Measurements from ENCODE around the gene UQCRC1.

The UQCRC1 gene

DNA sequence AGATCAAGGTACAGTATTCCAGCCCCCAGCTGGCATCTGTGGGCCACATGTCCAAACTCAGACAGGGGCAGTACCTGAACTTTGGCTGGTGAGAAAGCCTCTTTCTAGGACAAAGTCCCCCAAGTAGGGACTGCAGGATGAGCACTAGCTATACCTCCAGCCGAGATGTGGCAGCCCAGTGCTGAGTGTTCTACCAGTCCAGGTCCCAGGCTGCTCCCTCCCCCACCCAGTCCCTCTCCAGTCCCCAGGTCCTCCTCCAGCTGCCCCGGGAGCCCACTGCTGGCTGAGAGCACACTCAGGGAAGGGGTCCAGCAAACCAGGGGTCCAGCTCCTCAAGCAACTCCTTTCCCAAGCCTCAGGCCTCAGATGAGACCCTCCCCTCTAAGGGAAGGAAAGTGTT is 24.3 kb upstream of the UQCRC1 start:
- peak overlapping the region; percentile 67 for H3K4me2 ChIP-seq (ENCODE audit: low read length)
- no peaks in the 10 kb centered on the region for H3F3A ChIP-seq (ENCODE audit: insufficient read depth, low read length)
- no peaks in the 10 kb centered on the region for H3K9me2 ChIP-seq (ENCODE audit: low read depth, low read length)
- no peak overlapping the region for H3K27ac ChIP-seq (ENCODE audit: low read depth, low read length, poor library complexity, severe bottlenecking)
- H3K79me2 ChIP-seq (ENCODE audit: insufficient read depth, low read length) = no peaks in the 10 kb centered on the region
- no peaks in the 10 kb centered on the region for H4K20me1 ChIP-seq (ENCODE audit: insufficient read depth, low read length)
- H3K9ac ChIP-seq (ENCODE audit: low read length) = no peak overlapping the region; the same call in 1 of the 2 replicates
- H3K27me3 ChIP-seq (ENCODE audit: insufficient read depth, low read length) = no peaks in the 10 kb centered on the region
- peaks cover 26% of the 10 kb centered on the region for H3K4me1 ChIP-seq (ENCODE audit: insufficient read depth, low read length, severe bottlenecking)
- peaks cover 42% of the 10 kb centered on the region for H3K36me3 ChIP-seq (ENCODE audit: insufficient read depth, low read length)
- no peak for TF ChIP-seq EZH2 (IDR thresholded peaks at IDR 0.05; ENCODE audit: borderline replicate concordance, low read length)
- no peak overlapping the region for H2AFZ ChIP-seq (ENCODE audit: low read length)
- no peaks in the 10 kb centered on the region for H3K9me3 ChIP-seq (ENCODE audit: low read length)
- no peak overlapping the region for H3K4me3 ChIP-seq (ENCODE audit: low read depth, low read length, poor library complexity, severe bottlenecking)

- Histone ChIP-seq H4K20me1 (ENCODE audit: insufficient read depth, low read length) (no peaks in the 10 kb centered on the region), H3F3A (ENCODE audit: insufficient read depth, low read length) (no peaks in the 10 kb centered on the region), H3K9me2 (ENCODE audit: low read depth, low read length) (no peaks in the 10 kb centered on the region), H3K27me3 (ENCODE audit: insufficient read depth, low read length) (no peaks in the 10 kb centered on the region), H3K4me2 (ENCODE audit: low read length) (no peak overlapping the region), H3K36me3 (ENCODE audit: insufficient read depth, low read length) (peaks cover 45% of the 10 kb centered on the region), H3K9ac (ENCODE audit: low read length) (no peak overlapping the region), H3K27ac (ENCODE audit: low read depth, low read length, poor library complexity, severe bottlenecking) (no peak overlapping the region), H3K79me2 (ENCODE audit: insufficient read depth, low read length) (no peaks in the 10 kb centered on the region), H3K4me3 (ENCODE audit: low read depth, low read length, poor library complexity, severe bottlenecking) (no peak overlapping the region), H3K9me3 (ENCODE audit: low read length) (no peaks in the 10 kb centered on the region), H3K4me1 (ENCODE audit: insufficient read depth, low read length, severe bottlenecking) (peaks cover 26% of the 10 kb centered on the region), H2AFZ (ENCODE audit: low read length) (no peak overlapping the region)
- no peak for TF ChIP-seq EZH2 (IDR thresholded peaks at IDR 0.05; ENCODE audit: borderline replicate concordance, low read length)
- TF ChIP-seq, protein P1, sequence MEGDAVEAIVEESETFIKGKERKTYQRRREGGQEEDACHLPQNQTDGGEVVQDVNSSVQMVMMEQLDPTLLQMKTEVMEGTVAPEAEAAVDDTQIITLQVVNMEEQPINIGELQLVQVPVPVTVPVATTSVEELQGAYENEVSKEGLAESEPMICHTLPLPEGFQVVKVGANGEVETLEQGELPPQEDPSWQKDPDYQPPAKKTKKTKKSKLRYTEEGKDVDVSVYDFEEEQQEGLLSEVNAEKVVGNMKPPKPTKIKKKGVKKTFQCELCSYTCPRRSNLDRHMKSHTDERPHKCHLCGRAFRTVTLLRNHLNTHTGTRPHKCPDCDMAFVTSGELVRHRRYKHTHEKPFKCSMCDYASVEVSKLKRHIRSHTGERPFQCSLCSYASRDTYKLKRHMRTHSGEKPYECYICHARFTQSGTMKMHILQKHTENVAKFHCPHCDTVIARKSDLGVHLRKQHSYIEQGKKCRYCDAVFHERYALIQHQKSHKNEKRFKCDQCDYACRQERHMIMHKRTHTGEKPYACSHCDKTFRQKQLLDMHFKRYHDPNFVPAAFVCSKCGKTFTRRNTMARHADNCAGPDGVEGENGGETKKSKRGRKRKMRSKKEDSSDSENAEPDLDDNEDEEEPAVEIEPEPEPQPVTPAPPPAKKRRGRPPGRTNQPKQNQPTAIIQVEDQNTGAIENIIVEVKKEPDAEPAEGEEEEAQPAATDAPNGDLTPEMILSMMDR (IDR thresholded peaks at IDR 0.05; ENCODE audit: low read length) = no peak
These were observed 23.8 kb upstream of the UQCRC1 start for GRCh38 chr3:48633256-48633655.

GRCh38 chr3:48631516-48632448 is 22.3 kb upstream of the UQCRC1 start:
- H4K20me1 ChIP-seq (ENCODE audit: insufficient read depth, low read length) = no peaks in the 10 kb centered on the region
- H3K27ac ChIP-seq (ENCODE audit: low read depth, low read length, poor library complexity, severe bottlenecking) = no peak overlapping the region
- no peak overlapping the region for H2AFZ ChIP-seq (ENCODE audit: low read length)
- no peaks in the 10 kb centered on the region for H3K27me3 ChIP-seq (ENCODE audit: insufficient read depth, low read length)
- H3K9ac ChIP-seq (ENCODE audit: low read length) = no peak overlapping the region
- H3K4me3 ChIP-seq (ENCODE audit: low read depth, low read length, poor library complexity, severe bottlenecking) = no peak overlapping the region
- no peaks in the 10 kb centered on the region for H3F3A ChIP-seq (ENCODE audit: insufficient read depth, low read length)
- H3K9me3 ChIP-seq (ENCODE audit: low read length) = no peaks in the 10 kb centered on the region
- H3K9me2 ChIP-seq (ENCODE audit: low read depth, low read length) = no peaks in the 10 kb centered on the region
- no peak overlapping the region for H3K4me2 ChIP-seq (ENCODE audit: low read length)
- H3K79me2 ChIP-seq (ENCODE audit: insufficient read depth, low read length) = no peaks in the 10 kb centered on the region
- peaks cover 59% of the 10 kb centered on the region for H3K36me3 ChIP-seq (ENCODE audit: insufficient read depth, low read length)
- peaks cover 20% of the 10 kb centered on the region for H3K4me1 ChIP-seq (ENCODE audit: insufficient read depth, low read length, severe bottlenecking)
- no peak for TF ChIP-seq EZH2 (IDR thresholded peaks at IDR 0.05; ENCODE audit: borderline replicate concordance, low read length)
- TF ChIP-seq, protein P1 (IDR thresholded peaks at IDR 0.05; ENCODE audit: low read length) = no peak
